ENCODE data around the gene THSD7A. TPM values are rescaled to one million over a fixed set of nuclear protein-coding genes. Genes with fewer than 3 reads are reported as not detected.

Gene THSD7A
- total and polyA plus RNA-seq, 2 of the 8 experiments (the other 6 are each of a cell fraction or from before 2014, with no cell fraction given): 0.44 to 1.2 TPM

- Histone ChIP-seq H2BK12ac (ENCODE audit: low read depth, low read length) (no peak overlapping the region), H3K4me1 (replicated peaks in 1 of 4; ENCODE audit: control insufficient read depth in 3 of 4, insufficient read depth in 4 of 4, low read length in 3 of 4) (no peaks in the 10 kb centered on the region), H3K27me3 (replicated peaks in 1 of 4; ENCODE audit: control insufficient read depth in 3 of 4, extremely low read depth in 1 of 4, insufficient read depth in 3 of 4, low read length in 3 of 4) (no peaks in the 10 kb centered on the region), H2BK20ac (ENCODE audit: low read length) (no peak overlapping the region), H3K4me2 (ENCODE audit: insufficient read depth in 1 of 2, low read depth in 2 of 2, low read length in 2 of 2) (no peak overlapping the region), H3K23ac (ENCODE audit: insufficient read length) (no peak overlapping the region), H3K79me2 (ENCODE audit: control insufficient read depth in 1 of 2, insufficient read depth in 2 of 2, low read length in 2 of 2) (no peaks in the 10 kb centered on the region), H2BK120ac (replicated peaks; ENCODE audit: low read depth, low read length) (no peak overlapping the region), H3K14ac (ENCODE audit: insufficient read length) (no peak overlapping the region), H3K27ac (ENCODE audit: low read depth, low read length) (no peak overlapping the region), H2AK5ac (ENCODE audit: low read depth, low read length) (no peak overlapping the region), H2BK15ac (ENCODE audit: low read length) (no peak overlapping the region), H3K36me3 (ENCODE audit: control insufficient read depth in 2 of 4, insufficient read depth in 4 of 4, low read length in 3 of 4) (no peaks in the 10 kb centered on the region), H3K4ac (replicated peaks; ENCODE audit: insufficient read length, low read depth, low read length) (no peak overlapping the region), H3K9me3 (ENCODE audit: insufficient read depth in 2 of 2, low read depth in 1 of 2, low read length in 1 of 2) (no peaks in the 10 kb centered on the region), H3K4me3 (ENCODE audit: extremely low read depth in 1 of 4, insufficient read depth in 2 of 4, low read depth in 3 of 4, low read length in 4 of 4) (no peak overlapping the region), H2AFZ (ENCODE audit: low read length) (no peak overlapping the region), H3K56ac (replicated peaks; ENCODE audit: insufficient read length, low read depth, low read length) (no peak overlapping the region), H3K18ac (ENCODE audit: extremely low read depth, low read length) (no peak overlapping the region), H4K5ac (ENCODE audit: insufficient read length, low read depth, low read length) (no peak overlapping the region), H4K91ac (replicated peaks; ENCODE audit: insufficient read length, low read length) (no peak overlapping the region), H4K8ac (ENCODE audit: extremely low read depth, insufficient read depth, low read length) (no peak overlapping the region), H3K23me2 (ENCODE audit: low read depth, low read length) (no peaks in the 10 kb centered on the region), H2BK5ac (ENCODE audit: low read depth, low read length) (no peak overlapping the region), H4K20me1 (replicated peaks in 1 of 2; ENCODE audit: control insufficient read depth in 1 of 2, insufficient read depth in 2 of 2, low read length in 2 of 2) (no peaks in the 10 kb centered on the region), H3K9ac (replicated peaks in 1 of 4; ENCODE audit: extremely low read depth in 1 of 4, low read depth in 3 of 4, low read length in 3 of 4) (no peak overlapping the region), H3K79me1 (ENCODE audit: low read depth, low read length) (no peaks in the 10 kb centered on the region)
- POLR2A ChIA-PET (ENCODE audit: partially characterized antibody): no interaction called here
- CTCF ChIA-PET (ENCODE audit: partially characterized antibody): no interaction called here
- FAIRE-seq (no peak), DNase-seq (ENCODE audit: low read depth in 1 of 2, low spot score in 2 of 2) (no peak)
- 88% methylated on average over 3 of the region's 3 CpGs; no CpG with 5 or more reads in 1 of the 2 experiments for WGBS, 2 experiments (ENCODE audit: extremely low coverage in 1 of 2, insufficient coverage in 1 of 2, insufficient read length in 1 of 2, insufficient replicate concordance in 2 of 2, low coverage in 1 of 2, low lambda C conversion rate in 2 of 2, missing lambda C conversion rate in 1 of 2)
- TF ChIP-seq BACH1 (IDR thresholded peaks at IDR 0.05; ENCODE audit: low read length) (no peak), ATF3 (IDR thresholded peaks at IDR 0.05; ENCODE audit: insufficient read depth, low read depth, low read length) (no peak), KDM5A (IDR thresholded peaks at IDR 0.05; ENCODE audit: low read length) (no peak), SP2 (IDR thresholded peaks at IDR 0.05; ENCODE audit: low read length) (no peak), HDAC6 (IDR thresholded peaks at IDR 0.05; ENCODE audit: low read depth, low read length) (no peak), RAD21 (IDR thresholded peaks at IDR 0.05 in 1 of 2, conservative IDR thresholded peaks at IDR 0.05 in 1 of 2; ENCODE audit: low read depth in 2 of 2, low read length in 2 of 2) (no peak), CTBP2 (IDR thresholded peaks at IDR 0.05; ENCODE audit: borderline replicate concordance, insufficient read depth, insufficient read length, low read length) (no peak), ZNF274 (IDR thresholded peaks at IDR 0.05; ENCODE audit: borderline replicate concordance, extremely low read depth, low read length) (no peak), BCL11A (IDR thresholded peaks at IDR 0.05; ENCODE audit: low read depth in 2 of 2, low read length in 2 of 2) (no peak), GABPA (IDR thresholded peaks at IDR 0.05; ENCODE audit: borderline replicate concordance, insufficient read depth, low read length) (no peak), JUN (IDR thresholded peaks at IDR 0.05; ENCODE audit: low read depth, low read length) (no peak), CEBPB (IDR thresholded peaks at IDR 0.05; ENCODE audit: low read depth, low read length) (no peak), NANOG (IDR thresholded peaks at IDR 0.05; ENCODE audit: insufficient read depth, low read depth, low read length, poor library complexity, severe bottlenecking) (no peak), EZH2 (IDR thresholded peaks at IDR 0.05; ENCODE audit: low read depth, low read length, severe bottlenecking) (no peak)
These were observed 89.0 kb downstream of the THSD7A start for GRCh38 chr7:11743016-11743415.

All from H1 (cell line).